ENCODE data around the gene CHCHD2.

DNA sequence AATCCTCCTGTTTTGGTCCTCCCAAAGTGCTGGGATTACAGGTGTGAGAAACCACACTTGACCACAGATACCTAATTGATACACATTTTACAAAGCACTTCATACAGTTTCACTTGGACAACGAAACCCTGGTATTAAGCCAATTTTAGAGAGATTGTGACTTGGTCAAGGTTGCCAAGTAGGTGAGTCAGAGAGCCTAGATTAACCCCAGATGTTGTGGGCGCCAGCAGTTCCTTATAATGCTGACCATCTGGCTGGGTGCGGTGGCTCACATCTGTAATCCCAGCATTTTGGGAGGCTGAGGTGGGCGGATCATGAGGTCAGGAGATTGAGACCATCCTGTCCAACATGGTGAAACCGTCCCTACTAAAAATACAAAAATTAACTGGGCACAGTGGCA lies 8.6 kb downstream of the CHCHD2 start:
- TF ChIP-seq EZH2 (IDR thresholded peaks at IDR 0.05; ENCODE audit: borderline replicate concordance, low read depth, low read length, severe bottlenecking): no peak
- TF ChIP-seq, protein P1, sequence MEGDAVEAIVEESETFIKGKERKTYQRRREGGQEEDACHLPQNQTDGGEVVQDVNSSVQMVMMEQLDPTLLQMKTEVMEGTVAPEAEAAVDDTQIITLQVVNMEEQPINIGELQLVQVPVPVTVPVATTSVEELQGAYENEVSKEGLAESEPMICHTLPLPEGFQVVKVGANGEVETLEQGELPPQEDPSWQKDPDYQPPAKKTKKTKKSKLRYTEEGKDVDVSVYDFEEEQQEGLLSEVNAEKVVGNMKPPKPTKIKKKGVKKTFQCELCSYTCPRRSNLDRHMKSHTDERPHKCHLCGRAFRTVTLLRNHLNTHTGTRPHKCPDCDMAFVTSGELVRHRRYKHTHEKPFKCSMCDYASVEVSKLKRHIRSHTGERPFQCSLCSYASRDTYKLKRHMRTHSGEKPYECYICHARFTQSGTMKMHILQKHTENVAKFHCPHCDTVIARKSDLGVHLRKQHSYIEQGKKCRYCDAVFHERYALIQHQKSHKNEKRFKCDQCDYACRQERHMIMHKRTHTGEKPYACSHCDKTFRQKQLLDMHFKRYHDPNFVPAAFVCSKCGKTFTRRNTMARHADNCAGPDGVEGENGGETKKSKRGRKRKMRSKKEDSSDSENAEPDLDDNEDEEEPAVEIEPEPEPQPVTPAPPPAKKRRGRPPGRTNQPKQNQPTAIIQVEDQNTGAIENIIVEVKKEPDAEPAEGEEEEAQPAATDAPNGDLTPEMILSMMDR (IDR thresholded peaks at IDR 0.05; ENCODE audit: borderline replicate concordance, extremely low read depth, low read length, poor library complexity, severe bottlenecking): no peak

Data from DND-41 (cell line).